GM23248 (cell line): Measurements from ENCODE around the gene N4BP2.

Source experiments
- EZH2 ChIP-seq: fragments of 200-600 bp; sonication (generic); IDR thresholded peaks from 2 replicates; pipeline ENCODE4 v1.6.1; 2018; ENCODE audit warnings: antibody characterized with exemption, mild to moderate bottlenecking; ENCODE audit not compliant: insufficient read depth, poor library complexity, severe bottlenecking
- EZH2phosphoT487 ChIP-seq: fragments of 200-600 bp; sonication (generic); IDR thresholded peaks from 2 replicates; pipeline ENCODE4 v1.6.1; 2018; ENCODE audit warnings: antibody characterized with exemption, moderate library complexity, mild to moderate bottlenecking, low read depth; ENCODE audit not compliant: insufficient read depth

DNA sequence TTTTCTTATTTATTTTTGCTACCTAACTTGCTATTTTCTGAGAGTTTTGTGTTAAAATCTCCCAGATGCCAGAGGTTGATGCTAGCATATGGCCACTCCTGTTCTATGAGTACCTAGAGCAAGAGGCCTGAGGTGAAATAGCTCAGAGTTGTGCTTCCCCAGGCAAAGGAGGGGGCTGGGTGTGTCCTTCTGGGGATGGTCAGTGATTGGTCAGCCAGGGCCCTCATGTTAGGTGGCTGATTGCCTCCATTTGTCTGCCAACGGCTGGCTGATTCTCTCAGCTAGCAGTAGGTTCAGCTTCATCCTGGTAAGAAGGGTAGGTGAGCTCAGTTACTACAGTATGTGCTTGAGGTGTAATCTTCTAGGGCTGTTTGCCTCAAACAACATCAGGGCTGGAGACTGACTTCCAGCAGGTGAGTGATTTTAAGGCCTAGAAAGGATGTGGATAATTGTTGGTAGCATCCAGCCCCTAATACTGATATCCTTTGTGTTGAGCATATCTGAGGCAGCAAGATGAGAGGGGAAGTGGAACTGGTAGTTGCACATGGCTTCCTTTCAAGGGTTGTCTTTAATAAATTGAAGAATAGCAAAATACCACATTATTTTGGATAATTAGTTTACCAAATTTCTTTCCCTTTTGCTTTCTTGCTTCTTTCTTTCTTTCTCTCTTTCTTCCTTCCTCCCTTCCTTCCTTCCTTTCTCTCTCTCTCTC lies 77.7 kb downstream of the N4BP2 start:
- no peak for TF ChIP-seq EZH2phosphoT487
- no peak for TF ChIP-seq EZH2
